ENCODE data around the gene CCNF. TPM values are rescaled to one million over a fixed set of nuclear protein-coding genes. Genes with fewer than 3 reads are reported as not detected.

CCNF gene
- total RNA-seq, 1 donor from 2014 or later = 0.86 TPM

DNA sequence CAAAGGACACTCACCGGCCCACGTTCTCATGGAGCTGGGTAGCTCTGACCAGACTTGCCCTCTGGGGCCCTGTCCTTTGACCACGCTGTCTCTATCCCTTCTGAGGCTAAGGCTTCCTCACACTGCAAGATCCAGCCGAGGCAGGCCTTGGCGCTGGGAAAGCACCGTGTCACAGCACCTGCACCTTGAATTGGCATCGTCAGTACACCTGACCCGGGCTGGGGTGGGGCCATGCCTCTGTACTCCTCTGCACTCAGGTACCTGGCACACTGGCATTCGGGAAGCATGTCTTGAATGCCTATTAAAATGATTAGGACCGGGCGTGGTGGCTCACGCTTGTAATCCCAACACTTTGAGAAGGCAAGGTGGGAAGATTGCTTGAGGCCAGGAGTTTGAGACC, 51.7 kb downstream of the CCNF start:
- DNase-seq (ENCODE audit: low spot score) = no peak
- intact Hi-C loops (cut with DNase I) = loop anchor here (10.0 kb wide), 1 partner anchor 146 kb away; no protein-coding TSS in a partner anchor

DNA sequence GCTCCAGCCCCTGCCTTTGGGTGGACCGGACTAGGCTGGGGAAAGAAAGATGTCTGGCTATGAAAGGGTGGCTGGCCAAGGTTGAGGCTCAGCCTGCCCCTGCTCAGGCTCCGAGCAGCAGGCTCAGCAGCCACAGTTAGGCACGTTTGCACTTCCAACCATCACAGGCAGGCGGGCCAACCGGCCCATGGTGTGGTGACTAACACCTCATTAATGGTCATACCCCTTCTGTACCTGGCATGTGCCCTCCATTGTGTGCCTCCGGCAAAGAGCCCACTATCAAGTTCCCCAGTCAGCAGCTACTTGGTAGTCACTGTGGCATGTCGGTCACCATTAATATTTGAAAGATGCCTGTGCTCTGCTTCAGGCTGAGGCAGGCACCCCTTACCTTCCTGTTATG, 52.4 kb downstream of the CCNF start:
- intact Hi-C loops (cut with DNase I) = loop anchor here (10.0 kb wide), 1 partner anchor 147 kb away; no protein-coding TSS in a partner anchor
- DNase-seq (ENCODE audit: low spot score) = no peak

DNA sequence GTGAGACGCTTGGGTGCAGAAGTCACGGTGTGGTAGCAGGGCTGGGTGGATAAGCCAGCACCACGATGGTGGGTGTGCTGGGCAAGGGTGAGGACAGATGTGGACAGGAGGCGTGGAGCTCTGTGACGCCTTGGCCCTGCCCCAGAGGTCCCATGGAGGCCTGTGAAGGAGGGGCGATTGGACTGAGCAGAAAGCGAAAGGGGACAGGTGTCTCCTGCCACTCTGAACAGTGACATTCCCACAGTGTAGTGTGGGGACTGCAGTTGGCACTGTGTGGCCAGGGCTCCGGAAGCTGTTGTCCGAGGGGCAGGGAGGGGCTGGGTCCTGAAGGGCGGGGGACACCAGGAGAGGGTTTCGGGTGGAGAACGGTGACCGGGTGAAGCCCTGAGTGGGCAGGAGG, 53.0 kb downstream of the CCNF start:
- no peak for DNase-seq (ENCODE audit: low spot score)
- intact Hi-C loops (cut with DNase I) = loop anchor here (10.0 kb wide), 1 partner anchor 147 kb away; no protein-coding TSS in a partner anchor

DNA sequence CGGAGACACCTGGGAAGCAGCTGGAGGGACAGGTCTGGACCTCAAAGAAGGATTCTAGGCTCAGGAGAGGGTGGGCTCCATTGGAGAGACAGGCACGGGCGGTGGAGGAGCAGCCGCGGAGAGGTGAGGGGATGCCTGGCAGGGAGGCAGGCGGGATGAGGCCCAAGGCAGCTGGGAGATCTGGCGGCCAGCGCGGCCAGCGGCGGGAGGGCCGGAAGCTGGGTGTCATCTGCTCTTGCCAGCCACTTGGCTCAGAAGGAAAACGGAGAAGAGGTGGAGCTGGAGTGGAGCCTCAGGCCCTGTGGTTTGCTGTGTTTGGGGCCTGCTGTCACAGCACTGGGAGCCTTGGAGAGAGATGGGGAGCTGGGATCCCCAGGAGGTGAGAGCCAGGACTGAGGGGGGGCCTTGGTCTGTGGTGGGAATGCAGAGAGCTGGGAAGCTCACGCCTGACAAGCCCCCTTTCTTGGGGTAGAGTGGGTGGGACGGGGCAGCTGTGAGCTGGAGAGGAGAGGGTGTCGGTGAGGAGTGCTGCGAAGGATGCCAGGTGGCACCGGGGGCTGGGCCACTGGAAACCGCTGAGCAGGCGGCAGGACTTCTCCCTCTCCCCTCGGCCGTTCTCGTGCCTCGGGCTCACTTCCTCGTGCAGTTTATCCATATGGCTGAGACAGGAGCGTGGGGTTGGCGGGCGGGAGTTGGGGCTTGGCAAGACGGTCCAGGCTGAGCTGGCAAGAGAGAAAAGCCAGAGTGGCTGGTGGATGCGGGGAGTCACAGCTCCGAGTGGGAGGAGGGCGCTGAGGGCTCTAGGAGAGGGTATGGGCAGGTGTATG, 53.7 kb downstream of the CCNF start:
- intact Hi-C loops (cut with DNase I) = loop anchor here (10.0 kb wide), 1 partner anchor 148 kb away; no protein-coding TSS in a partner anchor
- no peak for DNase-seq (ENCODE audit: low spot score)

DNA sequence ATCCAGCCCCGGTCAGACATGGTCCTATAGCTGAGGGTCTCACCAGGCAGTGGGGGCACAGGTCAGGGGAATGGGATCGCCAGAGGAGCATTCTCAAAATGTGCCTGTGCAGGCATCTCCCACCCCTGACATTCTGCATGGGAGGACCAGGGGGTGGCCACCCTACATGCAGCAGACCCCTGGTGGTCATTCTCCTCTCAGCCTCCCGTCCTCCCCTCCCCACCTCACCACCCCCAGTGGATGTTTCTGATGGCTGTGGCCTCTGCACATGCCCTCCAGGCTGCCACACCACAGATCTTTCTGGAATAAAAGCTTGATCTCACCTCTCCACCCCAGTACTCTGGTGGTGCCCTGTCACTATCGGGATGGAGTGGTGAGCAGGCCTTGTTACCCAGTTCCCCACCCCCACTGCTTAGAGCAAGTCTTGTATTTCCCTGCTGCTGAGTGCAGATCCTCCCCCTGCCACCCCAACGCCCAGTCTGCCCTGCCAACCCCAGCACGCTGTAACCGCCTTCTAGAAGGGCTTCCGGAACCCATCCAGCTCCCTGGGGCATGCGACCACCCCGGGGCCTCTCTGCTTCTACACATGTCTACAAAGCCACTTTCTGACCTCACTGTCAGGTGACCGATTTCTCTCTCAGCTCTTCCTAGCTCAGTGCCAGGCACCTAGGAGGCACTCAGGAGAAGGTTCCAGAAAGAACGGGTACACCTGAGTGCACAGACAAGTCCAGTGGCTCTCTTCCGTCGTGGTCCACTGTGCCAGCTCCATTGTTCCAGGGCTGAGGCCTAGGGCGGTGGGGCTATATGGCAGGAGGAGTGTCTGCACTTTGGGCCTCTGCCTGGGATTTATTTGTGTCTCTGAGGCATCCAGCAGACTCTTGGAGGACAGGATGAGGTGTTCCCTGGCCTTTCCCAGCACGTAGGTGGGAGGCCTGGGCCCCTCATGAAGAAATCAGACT, 55.0 kb downstream of the CCNF start:
- intact Hi-C loops (cut with DNase I) = loop anchor here (10.0 kb wide), 1 partner anchor 149 kb away; no protein-coding TSS in a partner anchor
- DNase-seq (ENCODE audit: low spot score) = no peak

DNA sequence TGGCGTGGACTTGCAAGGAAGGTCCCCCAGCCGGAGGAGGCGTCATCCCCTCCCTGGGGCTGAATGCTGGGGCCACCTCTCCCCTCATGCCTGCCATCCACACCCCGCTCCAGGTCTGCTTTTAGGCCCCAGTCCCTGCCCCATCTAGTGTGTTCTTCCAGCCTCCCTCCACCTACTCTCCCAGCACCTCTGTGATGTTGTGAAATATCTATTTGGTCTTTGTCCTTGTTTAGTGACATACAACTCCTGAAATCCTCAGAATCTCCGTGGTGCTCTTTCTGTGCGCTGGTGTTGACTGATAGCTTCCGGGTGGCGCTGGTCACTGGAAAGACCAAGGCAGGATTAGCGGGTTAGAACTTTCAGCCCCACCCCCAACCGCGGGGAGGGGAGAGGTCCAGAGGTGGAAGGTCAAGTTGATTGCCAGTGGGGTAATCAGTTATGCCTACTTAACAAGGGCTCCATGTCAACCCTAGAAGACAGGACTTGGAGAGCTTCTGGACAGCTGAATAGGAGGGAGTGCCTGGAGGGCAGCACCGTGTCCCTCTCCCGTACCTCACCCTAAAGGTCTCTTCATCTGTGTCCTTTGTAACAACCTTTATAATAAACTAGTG, 55.8 kb downstream of the CCNF start:
- no peak for DNase-seq (ENCODE audit: low spot score)
- intact Hi-C loops (cut with DNase I) = loop anchor here (10.0 kb wide), 1 partner anchor 150 kb away; no protein-coding TSS in a partner anchor

DNA sequence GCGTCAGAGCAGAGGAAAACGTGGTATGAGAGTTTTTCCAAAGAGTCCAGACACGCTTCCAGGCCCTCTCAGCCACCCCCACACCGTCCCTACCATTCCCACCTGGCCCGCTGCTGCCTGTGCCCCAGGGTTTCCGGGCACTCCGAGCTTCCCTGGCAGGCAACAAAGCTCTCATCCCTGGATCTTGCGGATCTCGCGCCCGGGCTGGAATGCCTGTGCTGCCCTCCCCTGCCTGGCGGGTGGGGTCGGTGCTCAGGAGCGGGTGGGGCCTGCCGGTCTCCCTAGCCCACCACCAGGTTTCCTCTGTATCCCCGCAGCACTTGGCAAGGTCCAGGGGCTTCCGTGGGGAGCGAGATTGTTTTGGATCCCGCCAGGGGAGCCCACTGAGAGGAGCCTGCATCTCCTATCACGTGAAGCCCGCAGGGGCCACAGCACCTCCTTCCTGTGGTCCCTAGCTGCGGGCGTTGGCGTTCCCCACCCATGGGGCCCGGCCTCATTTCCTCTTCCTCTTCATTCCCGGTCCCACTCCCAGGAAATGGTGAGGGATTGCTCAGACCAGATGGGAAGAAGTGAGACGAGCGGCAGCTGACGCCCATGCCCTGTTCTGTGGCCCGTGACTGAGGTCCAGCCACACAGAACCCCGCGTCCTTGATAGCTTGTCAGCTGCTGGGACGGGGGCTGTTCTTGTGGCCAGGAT, 56.7 kb downstream of the CCNF start:
- intact Hi-C loops (cut with DNase I) = loop anchor here (10.0 kb wide), 1 partner anchor 151 kb away; no protein-coding TSS in a partner anchor
- no peak for DNase-seq (ENCODE audit: low spot score)

DNA sequence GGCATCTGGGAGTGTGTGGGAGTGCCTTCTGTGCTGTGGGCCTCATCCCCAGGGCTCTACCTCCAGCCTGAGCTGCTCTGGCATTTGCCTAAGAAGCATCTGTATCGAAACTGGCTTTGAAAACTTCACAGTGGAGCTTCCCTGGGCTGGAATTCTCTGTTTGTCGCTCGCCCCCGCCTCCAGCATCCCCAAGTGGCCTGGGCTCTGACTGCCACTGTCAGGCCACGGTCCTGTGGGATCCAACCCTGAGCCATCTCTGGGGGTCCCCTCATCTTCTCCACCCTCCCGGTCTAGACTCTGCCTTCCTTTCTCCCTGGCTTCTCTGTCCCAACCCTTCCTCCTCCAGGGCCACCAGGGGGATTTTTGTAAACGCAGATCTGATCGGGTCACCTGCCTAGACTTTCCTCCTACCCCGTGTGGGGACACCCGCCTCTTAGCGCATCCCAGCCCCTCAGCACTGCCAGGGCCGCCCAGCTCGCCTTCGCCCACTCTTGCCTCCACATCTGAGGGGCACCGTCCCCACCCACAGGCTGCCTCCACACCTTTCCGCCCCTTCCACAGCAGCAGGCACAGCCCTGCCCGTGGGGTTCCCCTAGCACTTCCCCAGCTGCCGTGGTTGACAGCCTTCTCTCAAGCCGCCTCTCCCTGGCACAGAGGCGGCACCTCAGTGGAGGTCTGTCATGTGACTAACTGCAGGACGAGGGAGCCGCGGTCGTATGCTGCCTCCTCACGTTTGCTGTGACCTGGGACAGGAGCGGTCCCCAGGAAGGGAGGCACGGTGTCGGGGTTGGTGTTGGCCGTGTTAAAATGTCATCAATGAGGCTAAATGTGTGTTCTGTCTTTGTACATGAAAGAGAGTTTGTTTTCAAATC, 57.6 kb downstream of the CCNF start:
- intact Hi-C loops (cut with DNase I) = loop anchor here (10.0 kb wide), 1 partner anchor 152 kb away; no protein-coding TSS in a partner anchor
- DNase-seq (ENCODE audit: low spot score) = no peak

DNA sequence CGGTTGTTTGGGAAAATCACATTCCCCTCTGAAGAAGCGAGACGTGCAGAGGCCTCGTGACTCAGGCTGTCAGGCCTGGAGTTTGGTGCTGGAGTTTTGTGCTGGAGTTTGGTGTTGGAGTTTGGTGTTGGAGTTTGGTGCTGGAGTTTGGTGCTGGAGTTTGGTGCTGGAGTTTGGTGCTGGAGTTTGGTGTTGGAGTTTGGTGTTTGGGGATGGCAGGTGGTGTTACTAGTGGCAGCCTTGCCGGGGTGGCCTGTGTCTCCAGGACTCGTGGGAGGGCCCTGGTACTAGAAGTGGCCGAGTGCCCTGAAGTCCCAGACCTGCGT, 58.2 kb downstream of the CCNF start:
- no peak for DNase-seq (ENCODE audit: low spot score)
- intact Hi-C loops (cut with DNase I) = loop anchor here (10.0 kb wide), 1 partner anchor 153 kb away; no protein-coding TSS in a partner anchor

DNA sequence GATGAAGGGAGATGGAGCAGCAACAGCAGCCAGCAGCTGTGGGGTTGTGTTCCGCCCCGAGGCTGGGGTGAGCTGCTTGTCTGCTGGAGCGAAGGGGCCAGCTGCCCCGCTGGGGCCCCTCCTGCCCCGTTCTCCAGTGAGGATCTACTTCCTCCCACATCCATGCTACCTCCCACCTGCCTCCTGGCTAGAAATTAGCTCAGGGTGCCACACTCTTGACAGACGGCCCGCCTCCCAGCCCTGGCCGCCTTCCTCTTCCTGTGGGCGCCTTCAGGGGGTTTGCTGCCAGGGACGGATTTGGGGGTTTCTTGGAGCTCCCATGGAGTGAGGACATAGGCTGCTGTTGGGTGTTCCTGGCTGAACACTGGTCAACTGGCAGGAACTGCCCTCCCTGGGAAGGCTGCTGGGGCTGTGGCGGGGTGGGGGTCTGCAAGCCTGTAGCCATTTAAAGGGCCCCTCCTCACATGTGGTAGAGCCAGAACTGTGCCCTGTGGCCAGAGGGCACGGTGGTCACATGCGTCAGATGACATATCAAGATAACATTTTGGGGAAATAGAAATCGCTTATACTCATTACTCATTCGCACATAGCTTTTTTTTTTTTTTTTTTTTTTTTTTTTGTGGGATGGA, 58.8 kb downstream of the CCNF start:
- no peak for DNase-seq (ENCODE audit: low spot score)

DNA sequence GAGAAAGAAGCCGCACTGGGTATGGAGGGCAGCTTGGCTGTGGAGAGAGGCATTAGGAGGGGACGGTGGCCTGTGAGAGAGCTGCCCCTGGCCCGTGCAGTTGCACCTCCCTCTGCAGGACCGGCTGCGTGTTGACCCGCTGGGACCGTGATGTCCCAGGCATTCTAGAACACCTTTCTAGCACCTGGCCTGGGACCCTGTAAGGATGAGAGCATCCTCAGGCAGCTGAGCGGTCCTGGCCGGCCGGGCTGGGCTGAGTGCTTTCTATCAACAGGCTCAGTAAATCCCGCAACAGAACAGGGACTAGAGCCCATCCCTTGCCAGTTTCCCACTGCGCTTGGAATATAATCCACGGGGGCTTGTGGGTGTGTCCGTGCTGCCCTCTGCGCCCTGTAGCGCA, 60.3 kb downstream of the CCNF start:
- intact Hi-C loops (cut with DNase I) = loop anchor here (10.0 kb wide), 1 partner anchor 155 kb away; no protein-coding TSS in a partner anchor
- no peak for DNase-seq (ENCODE audit: low spot score)

More for the DNA sequence above, 58.8 kb downstream of the CCNF start:
- intact Hi-C loops (cut with DNase I) = loop anchor here (10.0 kb wide), 1 partner anchor 153 kb away; no protein-coding TSS in a partner anchor

DNA sequence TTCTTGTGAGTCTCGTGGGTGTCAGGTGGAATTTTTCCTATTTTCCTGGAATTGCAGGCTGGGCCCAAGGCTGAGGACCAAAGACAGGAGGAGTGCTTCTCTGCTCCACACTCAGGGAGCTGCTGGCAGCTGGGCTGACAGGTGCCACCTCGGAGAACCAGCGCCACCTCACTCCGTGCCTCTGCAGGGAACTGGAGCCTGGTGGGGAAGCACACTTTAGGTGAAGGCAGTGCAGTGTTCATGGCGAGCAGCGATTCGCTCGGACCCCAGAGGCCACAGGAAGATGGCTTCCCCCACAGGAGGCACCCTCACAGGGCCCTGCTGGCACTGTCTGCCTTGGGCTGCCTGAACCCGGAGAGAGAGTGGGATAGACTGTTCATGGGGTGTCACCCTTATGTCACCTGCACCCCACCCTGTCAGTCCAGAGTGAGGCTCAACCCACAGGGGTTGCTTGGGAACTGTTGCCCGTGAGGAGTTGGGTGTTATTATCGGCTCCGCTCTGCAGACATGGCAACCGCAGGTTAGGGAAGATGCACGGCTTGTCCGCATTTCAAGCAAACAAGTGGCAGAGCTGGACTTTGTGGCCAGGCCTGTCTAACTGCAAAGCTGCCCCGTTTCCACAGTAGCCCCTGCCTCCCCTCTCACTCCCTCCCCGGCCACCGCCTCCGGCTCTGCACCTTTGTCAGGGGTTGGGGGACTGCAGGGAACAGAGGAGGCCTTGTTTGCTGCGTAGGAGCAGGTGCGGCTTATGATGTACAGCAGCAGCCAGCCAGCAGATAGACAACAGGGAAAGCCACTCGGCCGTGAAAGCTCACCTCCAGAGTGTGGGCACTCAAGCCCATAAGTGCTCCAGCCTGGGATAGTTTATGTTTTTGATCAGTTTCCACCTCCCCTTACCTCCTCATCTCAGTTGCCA, 61.2 kb downstream of the CCNF start:
- DNase-seq (ENCODE audit: low spot score) = no peak
- intact Hi-C loops (cut with DNase I) = no loop called here

DNA sequence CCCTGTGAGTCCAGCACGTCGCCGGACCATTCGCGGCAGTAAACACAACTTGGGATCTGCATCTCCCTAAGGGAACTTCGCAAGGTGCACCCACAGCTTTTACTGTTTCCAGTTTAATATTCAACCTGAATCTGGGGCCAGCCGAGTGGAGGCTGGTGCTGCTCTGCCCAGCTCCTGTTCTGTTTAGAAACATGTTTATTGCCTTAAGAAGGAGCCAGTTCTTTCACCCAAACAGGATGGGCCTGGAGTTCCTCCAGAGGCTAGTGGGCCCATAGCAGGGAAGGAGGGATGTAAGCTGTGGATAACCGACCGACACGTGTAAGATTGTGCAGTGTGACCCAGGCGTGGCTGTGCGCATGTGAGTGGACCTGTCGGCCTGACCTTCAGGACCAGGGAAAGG, 63.0 kb downstream of the CCNF start:
- DNase-seq (ENCODE audit: low spot score) = no peak
- intact Hi-C loops (cut with DNase I) = no loop called here

DNA sequence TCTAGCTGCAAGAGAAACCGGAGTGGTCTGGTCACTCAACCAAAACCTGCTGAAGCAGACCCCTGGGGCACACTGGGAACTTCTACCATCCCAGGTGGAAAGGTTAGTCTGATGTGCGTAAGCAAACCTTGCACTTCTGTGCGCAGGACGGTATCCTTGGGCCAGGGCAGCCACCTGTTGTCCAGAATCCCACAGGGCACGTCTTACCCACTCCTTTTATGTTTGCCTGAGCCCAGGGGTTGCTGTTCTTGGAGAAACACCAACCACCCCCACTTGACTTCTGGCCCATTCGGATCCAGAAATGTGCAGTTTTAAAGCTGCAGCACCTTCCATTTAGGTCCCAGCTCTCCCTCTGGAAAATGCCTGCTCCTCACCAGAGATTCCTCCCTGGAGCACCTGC, 64.4 kb downstream of the CCNF start:
- DNase-seq (ENCODE audit: low spot score) = no peak
- intact Hi-C loops (cut with DNase I) = no loop called here

DNA sequence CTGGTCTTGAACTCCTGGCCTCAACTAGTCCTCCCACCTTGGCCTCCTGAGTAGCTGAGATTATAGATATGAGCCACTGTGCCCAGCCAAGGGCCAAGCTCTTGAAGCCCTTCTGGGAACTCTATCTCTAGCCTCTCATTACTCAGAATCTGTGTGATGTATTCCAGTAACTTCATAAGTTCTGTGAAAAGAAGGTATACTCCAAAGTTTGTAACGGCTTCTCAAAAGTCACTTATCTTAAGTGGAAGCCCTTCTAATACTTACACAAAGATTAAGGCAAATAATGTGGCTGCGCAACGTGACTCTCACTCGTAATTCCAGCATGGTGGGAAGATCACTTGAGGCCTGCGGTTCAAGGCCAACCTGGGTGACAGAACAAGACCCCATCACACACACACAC, 65.4 kb downstream of the CCNF start:
- intact Hi-C loops (cut with DNase I) = loop anchor here (5.0 kb wide), 1 partner anchor 67 kb away; the partner anchor contains the start of gene CCNF
- no peak for DNase-seq (ENCODE audit: low spot score)

DNA sequence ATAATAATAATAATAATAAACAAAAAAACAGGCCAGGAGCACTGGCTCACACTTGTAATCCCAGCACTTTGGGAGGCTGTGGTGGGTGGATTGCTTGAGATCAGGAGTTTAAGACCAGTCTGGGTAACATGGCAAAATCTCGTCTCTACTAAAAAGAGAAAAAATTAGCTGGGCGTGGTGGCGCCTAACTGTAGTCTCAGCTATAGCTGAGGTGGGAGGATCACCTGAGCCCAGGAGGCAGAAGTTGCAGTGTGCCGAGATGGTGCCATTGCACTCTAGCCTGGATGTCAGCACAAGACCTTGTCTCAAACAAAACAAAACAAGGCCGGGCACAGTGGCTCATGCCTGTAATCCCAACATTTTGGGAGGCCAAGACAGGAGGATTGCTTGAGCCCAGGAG, 65.8 kb downstream of the CCNF start:
- no peak for DNase-seq (ENCODE audit: low spot score)
- intact Hi-C loops (cut with DNase I) = loop anchor here (5.0 kb wide), 1 partner anchor 68 kb away; the partner anchor contains the start of gene CCNF
